Motor neuron (in vitro differentiated cells): ENCODE results near the gene PIM3. TPM values are rescaled to one million over a fixed set of nuclear protein-coding genes. Genes with fewer than 3 reads are reported as not detected.
A peak's percentile ranks its signal among the peaks of the same experiment; 100 is the strongest.

Experiments used
- ATAC-seq, 8 experiments: fragments of 200-7000 bp; cut with Tn5 transposase; replicated peaks in 6 of 8; 2 replicates each; pipeline ENCODE4 v1.8.0; 2021; ENCODE audit warnings: mild to moderate bottlenecking in 8 of 8, moderate library complexity in 8 of 8
- H3K27ac ChIP-seq, 2 donors: fragments of 250-450 bp; sonication (Bioruptor Pico); 2 replicates each; pipeline ENCODE4 v1.9.0; 2021; ENCODE audit warnings: antibody characterized with exemption in 2 of 2, mild to moderate bottlenecking in 2 of 2, moderate library complexity in 1 of 2
- H3K4me1 ChIP-seq, 2 donors: fragments of 250-450 bp; sonication (Bioruptor Pico); replicated peaks in 1 of 2; 2 replicates each; pipeline ENCODE4 v1.6.1; 2021; ENCODE audit warnings: antibody characterized with exemption in 2 of 2, mild to moderate bottlenecking in 2 of 2, moderate library complexity in 1 of 2
- H3K4me3 ChIP-seq, 5 donors: fragments of 250-450 bp; sonication (Bioruptor Pico); 2 replicates each; pipeline ENCODE4 v1.9.0; 2021; ENCODE audit warnings: antibody characterized with exemption in 5 of 5, mild to moderate bottlenecking in 5 of 5, moderate library complexity in 4 of 5
- WGBS, 10 experiments: fragments of 450-650 bp; shearing (Covaris generic); methylation state at CpG; one replicate each; pipeline ENCODE4 v1.0.0; 2022; 5-methylcytosine and 5-hydroxymethylcytosine counted together
- in situ Hi-C, 9 experiments: fragments of 400-800 bp; cut with MboI; loops; one replicate each; pipeline ENCODE4 v1.15.0; 2021; ENCODE audit warnings: low sequenced_read_pairs in 9 of 9, low pct_unique_long_range_greater_than_20kb in 2 of 9; ENCODE audit not compliant: unreplicated experiment in 9 of 9
- total RNA-seq, 8 experiments: library from RNA; unstranded; fragments of 300-600 nt; gene quantifications; 2 replicates each; pipeline versions ENCODE4 v1.2.3 to v1.2.4, GENCODE V29; 2022

Gene PIM3
- total RNA-seq, 8 experiments from 2014 or later, result 10.1 to 40.6 (median 22.4) TPM

DNA sequence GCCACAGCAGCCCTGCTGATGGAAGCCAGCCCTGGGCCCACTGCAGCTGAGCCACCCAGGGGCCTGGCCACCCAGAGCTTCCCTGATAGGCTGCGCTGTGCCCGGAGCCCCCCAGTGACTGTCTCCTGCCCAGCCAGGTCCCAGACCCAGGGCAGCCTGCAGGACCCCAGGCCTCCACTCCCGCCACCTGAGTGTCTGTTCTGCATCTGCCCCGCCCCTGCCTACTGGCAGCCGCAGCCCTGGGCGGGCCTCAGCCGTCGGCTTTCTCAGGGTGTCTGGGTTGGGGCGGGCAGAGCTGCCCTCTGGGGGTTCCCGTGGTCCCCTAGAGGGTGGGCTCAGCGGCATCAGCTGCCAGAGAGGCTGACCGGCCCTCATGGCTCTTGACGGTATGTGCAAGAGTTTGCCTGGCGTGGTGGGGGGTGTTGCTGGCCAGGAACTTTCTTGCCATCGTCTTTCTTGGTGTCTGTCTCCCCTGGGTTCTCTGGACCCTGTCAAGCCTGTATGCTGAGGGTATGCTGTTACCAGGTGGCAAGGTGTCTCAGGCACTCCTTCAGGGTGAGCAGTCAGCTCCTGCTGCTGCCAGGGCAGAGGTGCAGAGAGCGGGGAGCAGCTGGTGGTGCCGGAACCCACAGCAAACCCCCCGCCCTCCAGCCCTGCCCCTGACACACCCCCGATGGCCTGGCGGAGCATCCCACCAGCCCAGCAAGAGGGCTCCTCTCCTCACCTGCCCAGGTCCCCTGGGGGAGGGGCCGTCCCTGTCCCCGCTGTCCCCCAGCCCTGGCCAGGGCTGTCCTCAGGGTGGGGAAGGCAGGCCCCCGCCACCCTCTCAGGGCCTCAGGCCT is 12.2 kb upstream of the PIM3 start:
- no peak overlapping the region for H3K4me3 ChIP-seq
- peak overlapping the region in 1 of 2 donors; percentile 87 for H3K27ac ChIP-seq
- in situ Hi-C loops, result loop anchor here in 4 of 9 experiments (25.0 kb wide), 2 partner anchors 89 to 239 kb away; partner anchors contain the start of gene TRABD (in 2 of the 4)
- 80% methylated on average over 1 to 2 of the region's 23 CpGs; no CpG with 5 or more reads in 8 of the 10 experiments for WGBS, 10 experiments
- H3K4me1 ChIP-seq, result peaks cover 43 to 57% of the 10 kb centered on the region in 2 donors
- peak in 3 of 8 experiments; percentile 8 to 33 (median 22) for ATAC-seq

DNA sequence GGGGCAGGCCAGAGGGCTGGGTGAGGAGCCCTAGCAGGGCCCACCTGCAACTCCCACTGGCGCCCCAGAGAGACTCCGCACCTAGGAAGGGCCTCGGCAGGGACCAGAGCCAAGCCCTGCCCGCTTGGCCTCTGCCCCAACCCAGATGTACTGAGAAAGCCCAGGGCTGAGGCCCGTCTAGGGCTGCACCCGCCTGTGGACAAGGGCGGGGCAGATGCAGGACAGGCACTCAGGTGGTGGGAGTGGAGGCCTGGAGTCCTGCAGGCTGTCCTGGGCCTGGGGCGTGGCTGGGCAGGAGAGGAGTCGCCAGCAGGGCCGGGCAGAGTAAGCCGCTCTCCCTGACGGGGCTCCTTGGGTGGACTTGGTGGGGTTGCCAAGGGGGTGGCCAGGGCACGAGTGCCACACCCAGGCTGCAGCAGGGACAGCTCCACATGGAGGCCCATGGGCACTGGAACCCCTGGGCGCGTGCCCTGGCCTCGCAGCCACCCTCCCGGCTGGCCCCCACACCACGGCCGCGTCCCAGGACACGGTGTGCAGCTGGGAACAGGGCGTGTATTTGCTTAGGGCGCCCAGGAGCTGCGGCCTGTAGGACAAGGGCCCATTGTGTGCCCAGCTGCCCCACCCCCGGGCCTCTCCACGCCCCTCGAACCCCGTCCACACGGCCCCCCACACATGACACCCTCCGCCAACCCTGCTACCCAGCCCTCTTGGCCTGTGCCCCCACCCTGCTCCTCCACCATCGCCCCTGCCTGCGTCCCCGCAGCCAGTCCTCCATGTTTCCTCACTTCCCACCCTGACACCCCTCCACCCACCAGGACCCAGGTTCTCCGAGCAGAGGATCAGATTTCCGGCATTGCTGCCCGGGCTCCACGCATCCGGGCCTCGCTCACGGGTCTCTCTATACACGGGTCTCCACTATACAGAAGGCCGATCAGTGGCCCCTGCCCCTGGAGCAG is 11.3 kb upstream of the PIM3 start:
- ATAC-seq, result peak in 5 of 8 experiments; percentile 2 to 58 (median 33)
- Histone ChIP-seq H3K4me1 (peaks cover 43 to 57% of the 10 kb centered on the region in 2 donors), H3K4me3 (no peak overlapping the region), H3K27ac (no peak overlapping the region)
- no CpG with 5 or more reads among the region's 42 CpGs for WGBS, 10 experiments
- in situ Hi-C loops, result loop anchor here in 4 of 9 experiments (25.0 kb wide), 2 partner anchors 88 to 238 kb away; partner anchors contain the start of gene TRABD (in 2 of the 4)

DNA sequence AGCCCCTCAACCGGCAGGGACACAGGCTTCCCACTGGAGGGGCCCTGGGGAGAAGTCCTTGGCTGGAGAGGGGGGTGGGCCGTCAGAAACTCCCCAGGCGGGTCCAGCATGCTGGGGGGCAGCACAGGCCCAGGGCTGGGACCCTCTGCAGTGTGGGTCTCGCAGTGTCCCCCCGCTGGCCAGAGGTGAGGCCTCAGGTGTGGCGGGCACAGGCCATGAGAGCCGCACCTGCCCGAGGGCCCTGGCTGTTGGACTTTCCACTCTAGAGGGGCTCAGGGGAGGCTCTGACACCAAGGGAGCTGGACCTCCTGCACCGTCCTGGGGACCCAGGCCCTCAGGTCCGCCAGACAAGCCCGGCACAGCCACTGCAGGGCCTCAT is 10.7 kb upstream of the PIM3 start:
- in situ Hi-C loops, result loop anchor here in 4 of 9 experiments (25.0 kb wide), 2 partner anchors 87 to 237 kb away; partner anchors contain the start of gene TRABD (in 2 of the 4)

DNA sequence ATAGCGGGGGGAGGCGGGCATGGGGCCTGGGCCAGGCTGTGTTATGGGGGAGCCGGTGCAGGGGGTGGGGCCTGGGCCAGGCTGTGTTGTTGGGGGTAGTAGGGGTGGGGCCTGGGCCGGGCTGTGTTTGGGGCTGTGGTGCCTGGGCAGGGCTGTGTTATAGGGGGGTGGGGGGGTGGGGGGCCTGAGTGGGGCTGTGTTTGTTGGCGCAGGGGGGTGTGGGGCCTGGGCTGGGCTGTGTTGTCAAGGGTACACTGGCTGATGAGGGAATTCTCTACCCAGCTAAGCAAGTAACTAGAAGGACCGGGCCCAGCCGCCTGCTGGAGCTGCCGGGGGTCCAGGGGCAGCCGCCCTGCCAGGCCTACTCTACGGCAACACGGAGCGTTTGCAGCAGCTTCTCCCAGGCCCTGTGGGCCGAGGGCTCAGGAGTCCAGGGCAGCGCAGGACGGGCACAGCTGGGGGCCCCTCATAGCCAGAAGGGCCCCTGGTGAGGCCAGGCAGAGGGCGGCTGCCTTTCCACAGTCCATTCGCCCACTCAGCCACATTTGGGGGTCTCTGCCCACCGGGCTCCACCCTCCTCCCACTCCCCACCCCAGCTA is 10.1 kb upstream of the PIM3 start:
- in situ Hi-C loops, result no loop called here

More for the DNA sequence above, 10.7 kb upstream of the PIM3 start:
- peaks cover 43 to 57% of the 10 kb centered on the region in 2 donors for H3K4me1 ChIP-seq
- ATAC-seq, result no peak
- H3K27ac ChIP-seq, result no peak overlapping the region
- no peak overlapping the region for H3K4me3 ChIP-seq
- 94 to 100% (median 100%) methylated on average over 1 to 3 of the region's 11 CpGs; no CpG with 5 or more reads in 7 of the 10 experiments for WGBS, 10 experiments

DNA sequence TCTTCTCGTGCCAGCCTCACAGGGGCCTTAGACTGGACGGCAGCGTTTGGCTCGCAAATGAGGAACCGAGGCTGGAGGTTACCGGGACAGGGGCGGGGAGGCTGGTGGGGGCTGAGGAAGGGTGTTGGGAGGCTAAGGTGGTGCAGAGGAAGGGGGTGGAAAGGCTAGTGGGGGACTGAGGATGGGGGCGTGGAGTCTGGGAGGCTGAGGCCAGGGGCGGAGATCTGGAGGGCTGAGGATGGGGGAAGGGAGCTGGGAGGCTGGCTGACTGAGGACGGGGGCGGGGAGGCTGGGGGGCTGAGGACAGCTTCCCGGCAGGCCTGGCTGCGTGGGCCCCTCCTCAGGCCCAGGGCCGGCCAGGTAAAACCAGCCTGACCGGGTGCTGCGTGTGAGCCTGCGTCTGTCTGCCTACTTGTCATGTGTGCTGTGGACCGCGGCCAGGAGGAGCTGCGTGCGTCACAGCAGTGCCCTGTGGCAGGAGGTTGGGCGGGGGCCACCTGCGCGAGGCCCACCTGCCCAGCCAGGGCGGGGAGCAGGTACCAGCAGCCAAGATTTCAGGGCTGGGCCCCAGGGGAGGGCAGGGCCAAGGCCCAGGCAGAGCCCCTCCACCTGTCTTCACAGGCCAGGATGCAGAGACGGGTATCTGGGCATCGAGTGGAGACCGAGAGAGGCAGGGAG is 9.4 kb upstream of the PIM3 start:
- WGBS, 10 experiments, result 90% methylated on average over 7 of the region's 28 CpGs; no CpG with 5 or more reads in 9 of the 10 experiments
- Histone ChIP-seq H3K4me3 (no peak overlapping the region), H3K4me1 (peaks cover 42 to 50% of the 10 kb centered on the region in 2 donors), H3K27ac (peak overlapping the region in 1 of 2 donors; percentile 40)
- in situ Hi-C loops, result no loop called here
- ATAC-seq, result peak in 3 of 8 experiments; percentile 28 to 56 (median 38)

More for the DNA sequence above, 10.1 kb upstream of the PIM3 start:
- ATAC-seq, result peak in 1 of 8 experiments; percentile 5
- no peak overlapping the region for H3K27ac ChIP-seq
- H3K4me3 ChIP-seq, result no peak overlapping the region
- WGBS, 10 experiments, result 100% methylated on average over 2 of the region's 18 CpGs; no CpG with 5 or more reads in 9 of the 10 experiments
- H3K4me1 ChIP-seq, result peaks cover 43 to 57% of the 10 kb centered on the region in 2 donors

DNA sequence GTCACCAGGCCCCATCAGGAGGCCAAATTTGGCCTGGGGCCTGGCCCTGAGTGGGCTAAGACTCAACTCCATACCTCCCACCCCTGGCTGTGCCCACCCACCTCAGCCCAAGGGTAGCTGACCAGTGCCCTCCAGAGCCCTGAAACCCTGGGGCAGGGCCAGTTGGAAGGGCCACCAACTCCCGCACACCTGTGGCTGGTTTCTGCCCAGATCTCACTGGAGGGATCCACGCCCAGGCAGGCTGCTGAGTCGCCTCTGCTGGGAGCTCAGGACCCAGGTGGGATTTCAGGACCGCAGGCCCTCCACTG is 8.9 kb upstream of the PIM3 start:
- in situ Hi-C loops, result no loop called here
- ATAC-seq, result no peak
- H3K4me3 ChIP-seq, result no peak overlapping the region
- H3K4me1 ChIP-seq, result peaks cover 37 to 45% of the 10 kb centered on the region in 2 donors
- no peak overlapping the region for H3K27ac ChIP-seq
- WGBS, 10 experiments, result no CpG with 5 or more reads among the region's 4 CpGs

DNA sequence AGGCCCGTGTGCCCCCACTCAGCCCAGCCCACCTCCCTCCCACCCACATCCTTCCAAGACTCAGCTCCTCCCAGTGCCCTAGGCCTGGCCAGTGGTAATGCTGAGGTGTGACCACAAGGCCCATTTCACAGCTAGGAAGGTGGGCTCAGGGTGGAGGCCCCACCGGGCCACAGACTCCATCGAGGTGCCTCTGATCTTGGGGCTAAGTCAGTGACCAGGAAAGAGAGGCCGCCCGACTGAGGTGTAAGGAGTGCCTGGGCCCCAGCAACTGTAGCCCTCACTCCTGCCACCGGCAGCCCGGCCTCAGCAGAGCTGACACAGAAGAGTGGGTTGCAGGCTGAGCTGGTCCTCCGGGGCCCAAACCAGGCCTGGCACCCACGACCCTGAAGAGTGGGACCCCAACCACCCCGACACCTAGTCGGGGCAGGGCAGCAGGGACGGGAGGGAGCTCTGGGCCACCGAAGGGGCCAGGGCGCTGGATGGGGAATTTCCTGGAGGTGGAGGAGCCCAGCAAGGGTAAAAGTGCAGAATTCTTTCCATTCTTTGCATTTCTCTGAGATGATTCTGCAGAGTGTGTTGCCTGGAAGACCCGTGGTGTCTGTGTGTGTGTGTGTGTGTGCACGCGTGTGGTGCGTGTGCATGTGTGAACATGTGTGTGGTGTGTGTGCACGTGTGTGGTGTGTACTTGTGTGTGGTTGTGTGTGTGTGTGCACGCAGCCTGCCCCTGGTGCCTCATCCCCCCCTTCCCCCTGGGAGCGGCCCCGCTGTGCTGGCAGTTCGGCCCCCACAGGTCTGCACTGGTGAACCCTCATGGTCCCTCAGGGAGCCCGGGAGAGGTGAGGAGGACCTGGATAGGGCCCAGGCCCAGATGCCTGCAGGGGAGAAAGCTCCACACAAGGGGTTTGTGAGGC is 8.3 kb upstream of the PIM3 start:
- in situ Hi-C loops, result no loop called here
- peak in 3 of 8 experiments; percentile 3 to 21 (median 12) for ATAC-seq
- H3K4me1 ChIP-seq, result peaks cover 31 to 39% of the 10 kb centered on the region in 2 donors
- no peak overlapping the region for H3K4me3 ChIP-seq
- WGBS, 10 experiments, result 40 to 75% methylated on average over 1 to 4 of the region's 24 CpGs; no CpG with 5 or more reads in 8 of the 10 experiments
- peak overlapping the region in 1 of 2 donors; percentile 38 for H3K27ac ChIP-seq

DNA sequence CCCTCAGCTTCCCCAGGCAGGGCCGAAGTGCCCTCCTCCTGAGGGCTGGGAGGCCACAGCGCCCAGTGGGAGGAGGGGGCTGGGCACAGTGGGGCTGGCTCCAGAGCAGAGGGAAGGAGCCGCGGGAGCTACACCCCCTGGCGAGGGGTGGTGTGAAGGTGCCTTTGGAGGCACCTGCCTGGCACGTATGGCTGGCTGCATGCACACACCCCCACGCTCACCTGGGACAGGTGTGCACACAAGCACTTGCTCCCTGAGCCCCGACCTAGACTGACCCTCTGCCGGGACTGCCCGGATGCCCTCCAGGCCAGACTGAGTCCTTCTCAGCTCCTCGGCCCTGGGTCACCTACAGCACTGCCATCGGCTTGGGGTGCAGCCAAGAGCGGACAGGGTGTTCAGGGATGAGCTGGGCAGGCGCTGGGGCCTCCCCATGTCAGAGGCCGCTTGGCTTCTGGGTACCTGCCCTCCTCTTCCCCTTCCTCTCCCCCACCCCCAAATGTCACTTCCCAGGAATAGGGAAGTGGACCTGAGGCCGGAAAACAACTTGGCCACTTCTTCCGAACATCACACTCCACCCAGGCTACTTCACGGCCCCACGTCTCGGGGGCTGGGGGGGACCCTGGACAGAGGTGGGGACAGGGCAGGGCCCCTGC is 7.4 kb upstream of the PIM3 start:
- in situ Hi-C loops, result no loop called here
- no peak overlapping the region for H3K4me3 ChIP-seq
- no peak overlapping the region for H3K27ac ChIP-seq
- no peak for ATAC-seq
- peaks cover 22 to 30% of the 10 kb centered on the region in 2 donors for H3K4me1 ChIP-seq
- 96 to 100% methylated on average over 2 to 5 of the region's 20 CpGs; no CpG with 5 or more reads in 8 of the 10 experiments for WGBS, 10 experiments

DNA sequence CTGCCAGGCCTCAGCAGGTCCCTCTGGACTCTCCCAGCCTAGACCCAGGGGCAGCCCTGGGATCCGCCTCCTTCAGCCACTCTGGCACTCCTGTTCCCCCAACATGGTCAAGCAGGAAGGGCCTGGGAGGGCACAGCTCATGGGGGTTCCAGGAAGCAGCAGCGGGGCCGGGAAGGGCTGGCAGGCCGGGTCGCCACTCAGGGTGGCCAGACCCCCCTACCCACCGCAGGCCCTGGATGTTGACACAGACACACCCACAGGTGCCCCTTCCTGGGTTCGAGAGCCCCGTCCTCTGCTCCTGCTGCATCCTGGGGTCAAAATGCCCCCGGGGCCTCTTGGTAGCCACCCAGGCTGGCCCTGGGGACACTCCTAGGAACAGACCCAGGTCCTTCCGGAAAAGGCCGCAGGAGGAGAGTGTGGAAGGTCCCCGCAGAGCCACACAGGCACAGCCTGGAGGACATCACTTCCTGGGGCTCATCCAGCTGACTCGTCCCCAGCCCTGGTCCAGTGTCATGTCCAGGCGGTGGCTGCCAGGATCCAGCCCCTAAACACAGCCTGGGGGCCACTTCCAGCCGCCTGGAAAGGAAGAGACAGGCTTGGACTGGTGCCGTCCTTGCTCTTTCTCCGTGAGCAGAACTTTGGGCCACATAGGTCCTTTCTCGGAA is 6.8 kb upstream of the PIM3 start:
- no peak overlapping the region for H3K4me3 ChIP-seq
- 83 to 92% (median 85%) methylated on average over 3 to 6 of the region's 18 CpGs; no CpG with 5 or more reads in 6 of the 10 experiments for WGBS, 10 experiments
- H3K27ac ChIP-seq, result no peak overlapping the region
- peaks cover 19 to 29% of the 10 kb centered on the region in 2 donors for H3K4me1 ChIP-seq
- no peak for ATAC-seq
- in situ Hi-C loops, result no loop called here

DNA sequence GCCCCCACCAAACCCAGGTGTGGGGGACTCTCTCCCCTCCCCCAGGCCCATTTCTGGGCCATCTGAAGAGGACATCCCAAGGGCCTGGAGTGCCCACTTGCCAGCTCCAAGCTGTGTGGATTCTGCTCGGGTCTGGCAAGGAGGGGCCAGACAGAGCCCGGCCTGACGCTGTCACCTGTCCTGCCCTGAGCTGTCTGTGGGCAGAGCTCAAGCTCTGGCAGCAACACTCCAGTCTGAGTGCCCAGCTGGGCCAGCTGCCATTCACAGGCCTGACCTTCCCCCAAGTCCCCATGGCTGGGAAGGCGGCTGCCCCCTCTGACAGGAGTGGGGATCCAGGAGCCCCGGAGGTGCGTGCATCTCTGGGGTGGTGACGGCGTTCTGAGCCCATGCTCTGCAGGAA is 6.2 kb upstream of the PIM3 start:
- no peak overlapping the region for H3K4me3 ChIP-seq
- H3K27ac ChIP-seq, result no peak overlapping the region
- peaks cover 24 to 35% of the 10 kb centered on the region in 2 donors for H3K4me1 ChIP-seq
- in situ Hi-C loops, result no loop called here
- WGBS, 10 experiments, result 84 to 88% methylated on average over 3 of the region's 8 CpGs; no CpG with 5 or more reads in 8 of the 10 experiments
- no peak for ATAC-seq
